HepG2 (cell line): ENCODE data around the gene KCNJ4. TPM values are rescaled to one million over a fixed set of nuclear protein-coding genes. Genes with fewer than 3 reads are reported as not detected.

Experiments
- BORCS8-MEF2B ChIP-seq: sonication (generic); formaldehyde crosslinking; IDR thresholded peaks from 2 replicates; pipeline ENCODE4 v1.8.0; 2022; ENCODE audit warnings: mild to moderate bottlenecking, missing genetic modification reagents
- BRCA1 ChIP-seq: sonication (generic); formaldehyde crosslinking; IDR thresholded peaks from 2 replicates; pipeline ENCODE4 v1.4.0; 2020; ENCODE audit warnings: missing genetic modification reagents
- DMAP1 ChIP-seq: IDR thresholded peaks from 2 replicates; pipeline ENCODE4 v1.6.1; 2016
- EEA1 ChIP-seq: sonication (generic); formaldehyde crosslinking; IDR thresholded peaks from 2 replicates; pipeline ENCODE4 v1.5.1; 2020; ENCODE audit warnings: mild to moderate bottlenecking, missing genetic modification reagents, borderline replicate concordance
- ERF ChIP-seq: IDR thresholded peaks from 2 replicates; pipeline ENCODE4 v1.6.1; 2018; ENCODE audit warnings: missing biosample characterization, missing genetic modification reagents
- ETV6 ChIP-seq: sonication (generic); formaldehyde crosslinking; conservative IDR thresholded peaks from 2 replicates; pipeline ENCODE4 v1.4.0; 2020; ENCODE audit warnings: missing genetic modification reagents
- FOXO1 ChIP-seq: sonication (generic); formaldehyde crosslinking; IDR thresholded peaks from 2 replicates; pipeline ENCODE4 v1.4.0; 2020; ENCODE audit warnings: missing genetic modification reagents
- HHEX ChIP-seq: IDR thresholded peaks from 2 replicates; pipeline ENCODE4 v1.6.1; 2016; ENCODE audit warnings: control low read depth
- KDM5B ChIP-seq: sonication (generic); formaldehyde crosslinking; IDR thresholded peaks from 2 replicates; pipeline ENCODE4 v1.4.0; 2020; ENCODE audit warnings: missing genetic modification reagents, mild to moderate bottlenecking, borderline replicate concordance
- NPAS2 ChIP-seq: sonication (generic); formaldehyde crosslinking; IDR thresholded peaks from 2 replicates; pipeline ENCODE4 v1.8.0; 2022; ENCODE audit warnings: mild to moderate bottlenecking, missing genetic modification reagents, borderline replicate concordance
- RFX3 ChIP-seq: IDR thresholded peaks from 2 replicates; pipeline ENCODE4 v1.6.1; 2016; ENCODE audit warnings: missing biosample characterization, missing genetic modification reagents
- SKI ChIP-seq: fragments of 450-650 bp; IDR thresholded peaks from one replicate; pipeline ENCODE4 v1.6.1; 2018; ENCODE audit warnings: mild to moderate bottlenecking; ENCODE audit not compliant: partially characterized antibody
- SMAD3 ChIP-seq: sonication (generic); formaldehyde crosslinking; IDR thresholded peaks from 2 replicates; pipeline ENCODE4 v1.4.0; 2020; ENCODE audit warnings: missing genetic modification reagents
- SMYD3 ChIP-seq: sonication (generic); formaldehyde crosslinking; IDR thresholded peaks from 2 replicates; pipeline ENCODE4 v1.8.1; 2023; ENCODE audit warnings: mild to moderate bottlenecking, missing genetic modification reagents
- SPEN ChIP-seq: sonication (generic); formaldehyde crosslinking; IDR thresholded peaks from 2 replicates; pipeline ENCODE4 v1.5.1; 2020; ENCODE audit warnings: low read depth, mild to moderate bottlenecking, missing genetic modification reagents
- TARDBP ChIP-seq: sonication (generic); formaldehyde crosslinking; IDR thresholded peaks from 2 replicates; pipeline ENCODE4 v1.8.0; 2022; ENCODE audit warnings: mild to moderate bottlenecking, missing genetic modification reagents
- ZKSCAN1 ChIP-seq: fragments of 150-350 bp; IDR thresholded peaks from 2 replicates; pipeline ENCODE4 v1.6.1; 2014; ENCODE audit warnings: low read length
- ZNF138 ChIP-seq: sonication (generic); formaldehyde crosslinking; IDR thresholded peaks from 2 replicates; pipeline ENCODE4 v1.5.0; 2020; ENCODE audit warnings: mild to moderate bottlenecking, low read depth, missing genetic modification reagents
- ZNF205 ChIP-seq: IDR thresholded peaks from 2 replicates; pipeline ENCODE4 v1.6.1; 2018; ENCODE audit warnings: missing biosample characterization, missing genetic modification reagents
- ZNF383 ChIP-seq: sonication (generic); formaldehyde crosslinking; IDR thresholded peaks from 2 replicates; pipeline ENCODE4 v1.4.0; 2020; ENCODE audit warnings: missing genetic modification reagents, mild to moderate bottlenecking, borderline replicate concordance
- ZNF441 ChIP-seq: sonication (generic); formaldehyde crosslinking; IDR thresholded peaks from 2 replicates; pipeline ENCODE4 v1.7.0; 2021; ENCODE audit warnings: missing genetic modification reagents, borderline replicate concordance
- ZNF607 ChIP-seq: sonication (generic); formaldehyde crosslinking; IDR thresholded peaks from 2 replicates; pipeline ENCODE4 v1.5.1; 2020; ENCODE audit warnings: missing genetic modification reagents, mild to moderate bottlenecking, borderline replicate concordance
- ZNF792 ChIP-seq: IDR thresholded peaks from 2 replicates; pipeline ENCODE4 v1.6.1; 2016
- ZNF850 ChIP-seq: sonication (generic); formaldehyde crosslinking; conservative IDR thresholded peaks from 2 replicates; pipeline ENCODE4 v1.9.0; 2021; ENCODE audit warnings: mild to moderate bottlenecking, missing genetic modification reagents
- ZNF891 ChIP-seq: sonication (generic); formaldehyde crosslinking; IDR thresholded peaks from 2 replicates; pipeline ENCODE4 v1.5.0; 2020; ENCODE audit warnings: mild to moderate bottlenecking, missing genetic modification reagents
- polyA plus RNA-seq, 8 experiments: library from polyadenylated mRNA; depleted of rRNA in 3 of 8; stranded (reverse) in 7 of 8; unstranded in 1 of 8; fragments of >200 nt; fragmentation: Illumina TruSeq in 4 of 8; extraction: Trizol in 4 of 8; gene quantifications; 2 replicates each; pipeline versions ENCODE4 v1.2.1 to v1.2.3, GENCODE V29; 2011 to 2016; ENCODE audit warnings: low read depth in 4 of 8, missing spikeins in 1 of 8, mixed read lengths in 1 of 8; ENCODE audit not compliant: insufficient read depth in 1 of 8
- total RNA-seq, 5 experiments: library from RNA; depleted of rRNA; stranded (reverse); fragments of >200 nt; fragmentation: Illumina TruSeq; extraction: Trizol; gene quantifications; 2 replicates each; pipeline ENCODE4 v1.2.3, GENCODE V29; 2016; ENCODE audit warnings: low read depth in 1 of 5
- TF ChIP-seq, protein P1 (sequence below): sonication (generic); formaldehyde crosslinking; IDR thresholded peaks from 2 replicates; pipeline ENCODE4 v1.8.1; 2023; ENCODE audit warnings: mild to moderate bottlenecking, missing genetic modification reagents
- TF ChIP-seq, protein P2 (sequence below): sonication (generic); formaldehyde crosslinking; IDR thresholded peaks from 2 replicates; pipeline ENCODE4 v1.5.0; 2020; ENCODE audit warnings: missing genetic modification reagents
- TF ChIP-seq, protein P3 (sequence below): IDR thresholded peaks from 2 replicates; pipeline ENCODE4 v1.6.1; 2016; ENCODE audit warnings: low read depth

KCNJ4 gene
- total and polyA plus RNA-seq, 2 of the 13 experiments (the other 11 are each of a cell fraction or from before 2014, with no cell fraction given): not detected

DNA sequence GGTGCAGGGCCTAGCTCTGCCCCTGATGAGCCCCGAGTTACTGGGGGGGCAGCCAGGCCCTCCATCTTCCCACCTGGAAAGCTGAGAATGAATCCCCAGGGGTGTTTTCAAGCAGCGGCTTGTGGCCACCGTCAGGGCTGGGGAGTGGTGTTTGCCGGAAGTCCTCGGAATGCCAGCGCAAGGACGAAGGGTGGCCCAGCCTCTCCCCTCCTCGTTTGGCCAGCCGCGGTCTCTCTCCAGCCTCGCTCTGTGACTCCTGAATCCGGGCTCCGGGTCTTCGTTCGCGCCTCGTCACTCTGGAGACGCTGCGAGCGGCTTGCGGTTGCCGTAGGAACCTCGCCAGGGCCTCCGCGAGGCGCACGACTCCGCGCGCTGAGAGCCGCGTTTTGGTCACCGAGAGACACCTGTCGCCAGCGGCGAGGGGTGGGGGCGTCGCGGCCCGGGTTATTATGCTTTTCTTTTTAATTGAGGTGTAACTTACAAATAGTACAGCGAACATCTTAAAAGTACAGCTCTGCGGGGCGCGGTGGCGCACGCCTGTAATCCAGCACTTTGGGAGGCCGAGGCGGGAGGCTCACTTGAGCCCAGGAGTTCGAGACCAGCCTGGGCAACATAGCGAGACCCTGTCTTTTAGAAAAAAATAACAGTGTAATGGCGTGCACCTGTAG lies 6.5 kb upstream of the KCNJ4 start (continued):
- TF ChIP-seq BRCA1: no peak
- TF ChIP-seq ZNF792: 0 out of 2 replicates have a peak, but pooled peaks have one; percentile 48
- TF ChIP-seq SKI: peak; percentile 26
- no peak for TF ChIP-seq HHEX (CRISPR knock-in tag)
- TF ChIP-seq ERF (CRISPR knock-in tag): peak; percentile 78
- no peak for TF ChIP-seq ZNF205
- TF ChIP-seq, protein P1, sequence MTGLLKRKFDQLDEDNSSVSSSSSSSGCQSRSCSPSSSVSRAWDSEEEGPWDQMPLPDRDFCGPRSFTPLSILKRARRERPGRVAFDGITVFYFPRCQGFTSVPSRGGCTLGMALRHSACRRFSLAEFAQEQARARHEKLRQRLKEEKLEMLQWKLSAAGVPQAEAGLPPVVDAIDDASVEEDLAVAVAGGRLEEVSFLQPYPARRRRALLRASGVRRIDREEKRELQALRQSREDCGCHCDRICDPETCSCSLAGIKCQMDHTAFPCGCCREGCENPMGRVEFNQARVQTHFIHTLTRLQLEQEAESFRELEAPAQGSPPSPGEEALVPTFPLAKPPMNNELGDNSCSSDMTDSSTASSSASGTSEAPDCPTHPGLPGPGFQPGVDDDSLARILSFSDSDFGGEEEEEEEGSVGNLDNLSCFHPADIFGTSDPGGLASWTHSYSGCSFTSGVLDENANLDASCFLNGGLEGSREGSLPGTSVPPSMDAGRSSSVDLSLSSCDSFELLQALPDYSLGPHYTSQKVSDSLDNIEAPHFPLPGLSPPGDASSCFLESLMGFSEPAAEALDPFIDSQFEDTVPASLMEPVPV (CRISPR knock-in tag): no peak
- peak; percentile 12; the same call in 1 of the 2 replicates for TF ChIP-seq FOXO1 (CRISPR knock-in tag)
- peak; percentile 77; the same call in 1 of the 2 replicates for TF ChIP-seq SMAD3
- TF ChIP-seq EEA1 (CRISPR knock-in tag): no peak
- TF ChIP-seq, protein P2, sequence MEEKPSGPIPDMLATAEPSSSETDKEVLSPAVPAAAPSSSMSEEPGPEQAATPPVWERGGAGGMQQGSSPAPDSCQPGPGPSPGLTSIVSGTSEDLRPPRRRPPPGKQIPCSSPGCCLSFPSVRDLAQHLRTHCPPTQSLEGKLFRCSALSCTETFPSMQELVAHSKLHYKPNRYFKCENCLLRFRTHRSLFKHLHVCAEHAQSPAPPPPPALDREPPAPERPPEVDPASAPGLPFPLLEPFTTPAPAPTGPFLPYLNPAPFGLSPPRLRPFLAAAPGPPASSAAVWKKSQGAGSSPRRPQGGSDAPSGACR (CRISPR knock-in tag): no peak
- TF ChIP-seq SMYD3 (CRISPR knock-in tag): no peak
- TF ChIP-seq TARDBP: peak; percentile 77; the same call in 1 of the 2 replicates
- TF ChIP-seq NPAS2 (CRISPR knock-in tag): no peak
- TF ChIP-seq RFX3: peak; percentile 91
- TF ChIP-seq ZNF607 (CRISPR knock-in tag): no peak
- no peak for TF ChIP-seq DMAP1 (CRISPR knock-in tag)
- TF ChIP-seq ZNF441 (CRISPR knock-in tag): no peak
- peak; percentile 76; the same call in 1 of the 2 replicates for TF ChIP-seq BORCS8-MEF2B (CRISPR knock-in tag)
- no peak for TF ChIP-seq ZNF383 (CRISPR knock-in tag)
- no peak for TF ChIP-seq ZNF850 (CRISPR knock-in tag)
- no peak for TF ChIP-seq ZKSCAN1
- no peak for TF ChIP-seq ZNF138
- 0 out of 2 replicates have a peak, but pooled peaks have one; percentile 33 for TF ChIP-seq KDM5B
- no peak for TF ChIP-seq SPEN
- no peak for TF ChIP-seq ETV6 (CRISPR knock-in tag)
- TF ChIP-seq, protein P3, sequence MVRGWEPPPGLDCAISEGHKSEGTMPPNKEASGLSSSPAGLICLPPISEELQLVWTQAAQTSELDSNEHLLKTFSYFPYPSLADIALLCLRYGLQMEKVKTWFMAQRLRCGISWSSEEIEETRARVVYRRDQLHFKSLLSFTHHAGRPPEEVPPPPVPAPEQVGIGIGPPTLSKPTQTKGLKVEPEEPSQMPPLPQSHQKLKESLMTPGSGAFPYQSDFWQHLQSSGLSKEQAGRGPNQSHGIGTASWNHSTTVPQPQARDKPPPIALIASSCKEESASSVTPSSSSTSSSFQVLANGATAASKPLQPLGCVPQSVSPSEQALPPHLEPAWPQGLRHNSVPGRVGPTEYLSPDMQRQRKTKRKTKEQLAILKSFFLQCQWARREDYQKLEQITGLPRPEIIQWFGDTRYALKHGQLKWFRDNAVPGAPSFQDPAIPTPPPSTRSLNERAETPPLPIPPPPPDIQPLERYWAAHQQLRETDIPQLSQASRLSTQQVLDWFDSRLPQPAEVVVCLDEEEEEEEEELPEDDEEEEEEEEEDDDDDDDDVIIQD (CRISPR knock-in tag): no peak
- TF ChIP-seq ZNF891: no peak
